ENCODE data around the gene CD79A.

- TF ChIP-seq CTCF (IDR thresholded peaks at IDR 0.05) (no peak), POLR2A (IDR thresholded peaks at IDR 0.05) (no peak)
Observed at GRCh38 chr19:41871573-41872383, 5.3 kb upstream of the CD79A start.

Data from right lobe of liver (tissue), 4 donors.